IMR-90 (cell line): ENCODE measurements around the gene XPA. TPM values are rescaled to one million over a fixed set of nuclear protein-coding genes. Genes with fewer than 3 reads are reported as not detected.

Experiments
- ATAC-seq: fragments of 200-7000 bp; cut with Tn5 transposase; 2 replicates; pipeline ENCODE4 v1.9.1; 2020; ENCODE audit warnings: low read depth, mild to moderate bottlenecking, moderate library complexity
- BruUV-seq: library from RNA; stranded (reverse); fragments of 400-500 nt; replicated peaks from 2 replicates; lab custom pipeline; 2021; lab: Mats Ljungman, UMichigan
- CTCF ChIA-PET: fragments of 300-600 bp; formaldehyde crosslinking; extraction: SDS; loops from one replicate; lab custom pipeline; 2021; ENCODE audit warnings: antibody characterized with exemption; lab: Yijun Ruan, JAX
- POLR2A ChIA-PET: fragments of 300-600 bp; sonication (Branson Sonifier 250); formaldehyde crosslinking; loops from one replicate; lab custom pipeline; 2022; ENCODE audit warnings: antibody characterized with exemption; ENCODE audit not compliant: unreplicated experiment; lab: Charles Lee
- DNase-seq: peaks from one replicate; pipeline ENCODE4 v3.0.0; 2013
- H2AFZ ChIP-seq: replicated peaks from 2 replicates; pipeline ENCODE3; 2013; ENCODE audit warnings: low read length, mild to moderate bottlenecking; ENCODE audit not compliant: poor library complexity
- H2AK5ac ChIP-seq: 2 replicates; pipeline ENCODE4 v1.6.1; 2013; ENCODE audit warnings: low read depth, low read length, inconsistent platforms
- H2AK9ac ChIP-seq: replicated peaks from 2 replicates; pipeline ENCODE3; 2013; ENCODE audit warnings: mild to moderate bottlenecking, low read depth, low read length, moderate library complexity; ENCODE audit not compliant: poor library complexity
- H2BK120ac ChIP-seq: 2 replicates; pipeline ENCODE4 v1.6.1; 2013; ENCODE audit warnings: low read depth, low read length, inconsistent platforms
- H2BK15ac ChIP-seq: 3 replicates; pipeline ENCODE4 v1.6.1; 2013; ENCODE audit warnings: low read depth, low read length, inconsistent platforms
- H2BK20ac ChIP-seq: 2 replicates; pipeline ENCODE4 v1.6.1; 2013; ENCODE audit warnings: low read depth, mild to moderate bottlenecking, inconsistent platforms, low read length, moderate library complexity
- H2BK5ac ChIP-seq: 2 replicates; pipeline ENCODE4 v1.6.1; 2013; ENCODE audit warnings: mild to moderate bottlenecking, low read depth, low read length, inconsistent platforms; ENCODE audit not compliant: poor library complexity, severe bottlenecking
- H3K14ac ChIP-seq: replicated peaks from 2 replicates; pipeline ENCODE4 v1.6.1; 2013; ENCODE audit warnings: low read depth, low read length, inconsistent platforms
- H3K18ac ChIP-seq: 2 replicates; pipeline ENCODE4 v1.6.1; 2013; ENCODE audit warnings: low read depth, low read length, control low read depth
- H3K23ac ChIP-seq: 2 replicates; pipeline ENCODE4 v1.6.1; 2013; ENCODE audit warnings: low read depth, low read length, inconsistent platforms
- H3K27ac ChIP-seq: 2 replicates; pipeline ENCODE4 v1.5.1; 2013; ENCODE audit warnings: mild to moderate bottlenecking, control low read depth, low read length; ENCODE audit not compliant: insufficient read depth
- H3K27me3 ChIP-seq: 2 replicates; pipeline ENCODE4 v1.6.1; 2013; ENCODE audit warnings: low read length; ENCODE audit not compliant: control insufficient read depth, insufficient read depth
- H3K36me3 ChIP-seq: 2 replicates; pipeline ENCODE4 v1.6.1; 2013; ENCODE audit warnings: low read length, mixed read lengths; ENCODE audit not compliant: control insufficient read depth, insufficient read depth
- H3K4ac ChIP-seq: 2 replicates; pipeline ENCODE4 v1.6.1; 2013; ENCODE audit warnings: low read depth, low read length, inconsistent platforms
- H3K4me1 ChIP-seq: 2 replicates; pipeline ENCODE4 v1.6.1; 2013; ENCODE audit warnings: low read length, mixed read lengths; ENCODE audit not compliant: control insufficient read depth, insufficient read depth
- H3K4me2 ChIP-seq: 2 replicates; pipeline ENCODE4 v1.6.1; 2013; ENCODE audit warnings: low read depth, mild to moderate bottlenecking, control low read depth, low read length, moderate library complexity
- H3K4me3 ChIP-seq: 2 replicates; pipeline ENCODE4 v1.5.1; 2013; ENCODE audit warnings: low read depth, mild to moderate bottlenecking, control low read depth, low read length, moderate library complexity; ENCODE audit not compliant: insufficient read depth
- H3K56ac ChIP-seq: 2 replicates; pipeline ENCODE4 v1.6.1; 2013; ENCODE audit warnings: low read length, inconsistent platforms; ENCODE audit not compliant: insufficient read depth; ENCODE audit errors: extremely low read depth
- H3K79me1 ChIP-seq, 2 experiments: 2 replicates each; pipeline ENCODE4 v1.6.1; 2013; ENCODE audit warnings: low read length in 2 of 2, inconsistent platforms in 1 of 2, low read depth in 1 of 2
- H3K9ac ChIP-seq: 2 replicates; pipeline ENCODE4 v1.6.1; 2013; ENCODE audit warnings: low read depth, low read length, control low read depth
- H3K9me1 ChIP-seq: 2 replicates; pipeline ENCODE4 v1.6.1; 2013; ENCODE audit warnings: low read length, inconsistent platforms; ENCODE audit not compliant: insufficient read depth
- H3K9me3 ChIP-seq: 2 replicates; pipeline ENCODE4 v1.6.1; 2013; ENCODE audit warnings: low read length; ENCODE audit not compliant: control insufficient read depth, insufficient read depth
- H4K20me1 ChIP-seq: 2 replicates; pipeline ENCODE4 v1.6.1; 2013; ENCODE audit warnings: low read length, inconsistent platforms; ENCODE audit not compliant: insufficient read depth
- H4K5ac ChIP-seq: 2 replicates; pipeline ENCODE4 v1.6.1; 2013; ENCODE audit warnings: mild to moderate bottlenecking, low read depth, low read length, control low read depth
- H4K8ac ChIP-seq, 2 experiments: 2 replicates each; pipeline ENCODE4 v1.6.1; 2013; ENCODE audit warnings: low read depth in 2 of 2, low read length in 2 of 2, control low read depth in 1 of 2, inconsistent platforms in 1 of 2
- H4K91ac ChIP-seq: 2 replicates; pipeline ENCODE4 v1.6.1; 2013; ENCODE audit warnings: low read depth, low read length, inconsistent platforms; ENCODE audit not compliant: insufficient read depth
- BHLHE40 ChIP-seq: fragments of 150-350 bp; IDR thresholded peaks from 2 replicates; pipeline ENCODE4 v1.6.1; 2016; ENCODE audit warnings: mild to moderate bottlenecking, low read depth, low read length
- CEBPB ChIP-seq: IDR thresholded peaks from 2 replicates; pipeline ENCODE4 v1.6.1; 2012; ENCODE audit warnings: low read depth, low read length, improper control_type of control experiment
- CHD1 ChIP-seq: IDR thresholded peaks from 2 replicates; pipeline ENCODE4 v1.6.1; 2012; ENCODE audit warnings: low read depth, low read length, improper control_type of control experiment
- FOS ChIP-seq: fragments of 150-350 bp; IDR thresholded peaks from 2 replicates; pipeline ENCODE4 v1.6.1; 2016; ENCODE audit warnings: low read depth, low read length
- MAFK ChIP-seq: IDR thresholded peaks from 2 replicates; pipeline ENCODE4 v1.6.1; 2012; ENCODE audit warnings: low read depth, low read length, improper control_type of control experiment
- MAZ ChIP-seq: IDR thresholded peaks from 2 replicates; pipeline ENCODE4 v1.6.1; 2012; ENCODE audit warnings: low read depth, mild to moderate bottlenecking, low read length, improper control_type of control experiment, moderate library complexity, borderline replicate concordance
- MXI1 ChIP-seq: IDR thresholded peaks from 2 replicates; pipeline ENCODE4 v1.6.1; 2012; ENCODE audit warnings: low read depth, mild to moderate bottlenecking, low read length, moderate library complexity, borderline replicate concordance
- NFE2L2 ChIP-seq: fragments of 150-350 bp; IDR thresholded peaks from 2 replicates; pipeline ENCODE4 v1.6.1; 2016; ENCODE audit warnings: low read depth, mild to moderate bottlenecking, low read length
- POLR2A ChIP-seq: IDR thresholded peaks from 2 replicates; pipeline ENCODE4 v1.6.1; 2012; ENCODE audit warnings: mild to moderate bottlenecking, low read depth, low read length
- RAD21 ChIP-seq: IDR thresholded peaks from 2 replicates; pipeline ENCODE4 v1.6.1; 2012; ENCODE audit warnings: low read length, improper control_type of control experiment
- RCOR1 ChIP-seq: IDR thresholded peaks from 2 replicates; pipeline ENCODE4 v1.6.1; 2012; ENCODE audit warnings: mild to moderate bottlenecking, low read length, improper control_type of control experiment; ENCODE audit not compliant: insufficient replicate concordance
- RFX5 ChIP-seq: IDR thresholded peaks from 2 replicates; pipeline ENCODE4 v1.8.0; 2012; ENCODE audit warnings: low read depth, mild to moderate bottlenecking, low read length, moderate library complexity
- SMC3 ChIP-seq: fragments of 150-350 bp; IDR thresholded peaks from 2 replicates; pipeline ENCODE4 v1.6.1; 2016; ENCODE audit warnings: low read depth, mild to moderate bottlenecking, antibody characterized with exemption, low read length, moderate library complexity
- WGBS, 2 experiments: methylation state at CpG; one replicate each; pipeline versions ENCODE4 v1.1.5 to v1.1.7; 2013; ENCODE audit warnings: missing lambda C conversion rate in 2 of 2; ENCODE audit not compliant: insufficient read length in 1 of 2; ENCODE audit errors: extremely low coverage in 2 of 2; 5-methylcytosine and 5-hydroxymethylcytosine counted together
- dilution Hi-C: fragments of 300-500 bp; cut with HindIII; formaldehyde crosslinking; loops from one replicate; pipeline ENCODE4 v1.14.3; 2018; ENCODE audit warnings: low sequenced_read_pairs; ENCODE audit not compliant: unreplicated experiment
- in situ Hi-C: fragments of 300-500 bp; cut with MboI; formaldehyde crosslinking; loops from 3 replicates; pipeline ENCODE4 v1.14.3; 2019; ENCODE audit warnings: low sequenced_read_pairs, inconsistent platforms, mixed read lengths
- intact Hi-C: fragments of 100-400 bp; cut with micrococcal nuclease; formaldehyde crosslinking; loops from 2 replicates; pipeline ENCODE4 v1.10.0; 2022
- polyA plus RNA-seq, 3 experiments: library from polyadenylated mRNA; depleted of rRNA; stranded (reverse); fragments of >200 nt; gene quantifications; 2 replicates each; pipeline ENCODE4 v1.2.3, GENCODE V29; 2012; ENCODE audit warnings: low replicate concordance in 1 of 3
- total RNA-seq: library from RNA; depleted of rRNA; stranded (reverse); fragments of >200 nt; gene quantifications from 2 replicates; pipeline ENCODE4 v1.2.3, GENCODE V29; 2012
- TF ChIP-seq, protein P1 (sequence below): fragments of 150-350 bp; IDR thresholded peaks from 2 replicates; pipeline ENCODE4 v1.6.1; 2017; ENCODE audit warnings: mild to moderate bottlenecking, antibody characterized with exemption, low read length, low read depth
- TF ChIP-seq, protein P2 (sequence below): conservative IDR thresholded peaks from 2 replicates; pipeline ENCODE4 v1.5.1; 2012; ENCODE audit warnings: mild to moderate bottlenecking, low read depth, low read length, improper control_type of control experiment
- TF ChIP-seq, protein P3 (sequence below): fragments of 150-350 bp; IDR thresholded peaks from 2 replicates; pipeline ENCODE4 v1.6.1; 2016; ENCODE audit warnings: low read depth, mild to moderate bottlenecking, low read length, moderate library complexity, borderline replicate concordance

XPA gene
- total and polyA plus RNA-seq, 2 of the 4 experiments (the other 2 are of a cell fraction) = 1.4 to 2.2 TPM

DNA sequence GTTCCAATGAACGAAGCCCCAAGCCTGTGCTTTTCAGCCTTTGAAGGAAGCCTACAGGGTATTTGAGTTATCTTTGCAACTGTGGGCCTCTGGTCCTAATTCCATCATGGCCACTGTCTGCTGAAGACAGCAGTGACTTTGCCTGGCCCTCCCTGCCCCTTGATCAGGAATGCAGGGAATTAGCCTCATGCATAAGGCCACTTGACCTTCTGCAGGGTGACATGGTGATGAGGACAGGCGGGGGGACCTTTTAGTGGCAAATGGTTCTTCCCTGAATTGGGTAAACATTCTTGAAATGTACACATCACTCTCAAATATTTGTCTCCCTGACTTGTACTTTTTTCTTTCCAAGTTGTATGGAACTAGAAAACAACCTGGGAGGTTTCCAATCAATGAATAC is 25.2 kb upstream of the XPA start:
- Histone ChIP-seq H3K9ac (no peak overlapping the region), H2BK20ac (no peak overlapping the region), H2AFZ (no peak overlapping the region), H2AK5ac (no peak overlapping the region), H3K4me2 (no peak overlapping the region), H3K4me3 (no peak overlapping the region), H3K18ac (no peak overlapping the region), H2BK5ac (no peak overlapping the region), H3K27ac (no peak overlapping the region), H3K4ac (no peak overlapping the region), H4K91ac (no peak overlapping the region), H2BK120ac (no peak overlapping the region), H4K20me1 (no peaks in the 10 kb centered on the region), H3K23ac (no peak overlapping the region), H3K79me1 (no peaks in the 10 kb centered on the region), H4K8ac (no peak overlapping the region), H3K9me1 (peaks cover 3% of the 10 kb centered on the region; the same call in 1 of the 2 replicates), H4K5ac (no peak overlapping the region), H3K27me3 (peaks cover 29% of the 10 kb centered on the region), H3K36me3 (no peaks in the 10 kb centered on the region), H2AK9ac (peak overlapping the region; percentile 9), H3K14ac (no peak overlapping the region), H3K56ac (no peak overlapping the region), H3K4me1 (no peaks in the 10 kb centered on the region), H2BK15ac (no peak overlapping the region), H3K9me3 (peaks cover 4% of the 10 kb centered on the region)
- ChIA-PET CTCF (no interaction called here), POLR2A (no interaction called here)
- DNase-seq (no peak), ATAC-seq (no peak)
- TF ChIP-seq RFX5 (no peak), CEBPB (no peak), MAFK (no peak), NFE2L2 (no peak), SMC3 (no peak), FOS (no peak), POLR2A (no peak), RCOR1 (no peak), MAZ (no peak), CHD1 (no peak), RAD21 (no peak), BHLHE40 (no peak), MXI1 (no peak)
- TF ChIP-seq, protein P1, sequence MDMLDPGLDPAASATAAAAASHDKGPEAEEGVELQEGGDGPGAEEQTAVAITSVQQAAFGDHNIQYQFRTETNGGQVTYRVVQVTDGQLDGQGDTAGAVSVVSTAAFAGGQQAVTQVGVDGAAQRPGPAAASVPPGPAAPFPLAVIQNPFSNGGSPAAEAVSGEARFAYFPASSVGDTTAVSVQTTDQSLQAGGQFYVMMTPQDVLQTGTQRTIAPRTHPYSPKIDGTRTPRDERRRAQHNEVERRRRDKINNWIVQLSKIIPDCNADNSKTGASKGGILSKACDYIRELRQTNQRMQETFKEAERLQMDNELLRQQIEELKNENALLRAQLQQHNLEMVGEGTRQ = no peak
- TF ChIP-seq, protein P2, sequence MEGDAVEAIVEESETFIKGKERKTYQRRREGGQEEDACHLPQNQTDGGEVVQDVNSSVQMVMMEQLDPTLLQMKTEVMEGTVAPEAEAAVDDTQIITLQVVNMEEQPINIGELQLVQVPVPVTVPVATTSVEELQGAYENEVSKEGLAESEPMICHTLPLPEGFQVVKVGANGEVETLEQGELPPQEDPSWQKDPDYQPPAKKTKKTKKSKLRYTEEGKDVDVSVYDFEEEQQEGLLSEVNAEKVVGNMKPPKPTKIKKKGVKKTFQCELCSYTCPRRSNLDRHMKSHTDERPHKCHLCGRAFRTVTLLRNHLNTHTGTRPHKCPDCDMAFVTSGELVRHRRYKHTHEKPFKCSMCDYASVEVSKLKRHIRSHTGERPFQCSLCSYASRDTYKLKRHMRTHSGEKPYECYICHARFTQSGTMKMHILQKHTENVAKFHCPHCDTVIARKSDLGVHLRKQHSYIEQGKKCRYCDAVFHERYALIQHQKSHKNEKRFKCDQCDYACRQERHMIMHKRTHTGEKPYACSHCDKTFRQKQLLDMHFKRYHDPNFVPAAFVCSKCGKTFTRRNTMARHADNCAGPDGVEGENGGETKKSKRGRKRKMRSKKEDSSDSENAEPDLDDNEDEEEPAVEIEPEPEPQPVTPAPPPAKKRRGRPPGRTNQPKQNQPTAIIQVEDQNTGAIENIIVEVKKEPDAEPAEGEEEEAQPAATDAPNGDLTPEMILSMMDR = no peak
- TF ChIP-seq, protein P3, sequence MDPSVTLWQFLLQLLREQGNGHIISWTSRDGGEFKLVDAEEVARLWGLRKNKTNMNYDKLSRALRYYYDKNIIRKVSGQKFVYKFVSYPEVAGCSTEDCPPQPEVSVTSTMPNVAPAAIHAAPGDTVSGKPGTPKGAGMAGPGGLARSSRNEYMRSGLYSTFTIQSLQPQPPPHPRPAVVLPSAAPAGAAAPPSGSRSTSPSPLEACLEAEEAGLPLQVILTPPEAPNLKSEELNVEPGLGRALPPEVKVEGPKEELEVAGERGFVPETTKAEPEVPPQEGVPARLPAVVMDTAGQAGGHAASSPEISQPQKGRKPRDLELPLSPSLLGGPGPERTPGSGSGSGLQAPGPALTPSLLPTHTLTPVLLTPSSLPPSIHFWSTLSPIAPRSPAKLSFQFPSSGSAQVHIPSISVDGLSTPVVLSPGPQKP = no peak
- in situ Hi-C loops (no loop called here), intact Hi-C loops (no loop called here), dilution Hi-C loops (no loop called here)
- WGBS, 2 experiments = 0% methylated on average over 1 of the region's 2 CpGs; no CpG with 5 or more reads in 1 of the 2 experiments
- no TSS peak for BruUV-seq
